ENCODE data around the gene NCS1.
"Not testable (repeated sequence)": the region's sequence is repeated elsewhere in the genome, so short reads cannot be mapped to it uniquely, and the experiment has no call there.

Gene NCS1

DNA sequence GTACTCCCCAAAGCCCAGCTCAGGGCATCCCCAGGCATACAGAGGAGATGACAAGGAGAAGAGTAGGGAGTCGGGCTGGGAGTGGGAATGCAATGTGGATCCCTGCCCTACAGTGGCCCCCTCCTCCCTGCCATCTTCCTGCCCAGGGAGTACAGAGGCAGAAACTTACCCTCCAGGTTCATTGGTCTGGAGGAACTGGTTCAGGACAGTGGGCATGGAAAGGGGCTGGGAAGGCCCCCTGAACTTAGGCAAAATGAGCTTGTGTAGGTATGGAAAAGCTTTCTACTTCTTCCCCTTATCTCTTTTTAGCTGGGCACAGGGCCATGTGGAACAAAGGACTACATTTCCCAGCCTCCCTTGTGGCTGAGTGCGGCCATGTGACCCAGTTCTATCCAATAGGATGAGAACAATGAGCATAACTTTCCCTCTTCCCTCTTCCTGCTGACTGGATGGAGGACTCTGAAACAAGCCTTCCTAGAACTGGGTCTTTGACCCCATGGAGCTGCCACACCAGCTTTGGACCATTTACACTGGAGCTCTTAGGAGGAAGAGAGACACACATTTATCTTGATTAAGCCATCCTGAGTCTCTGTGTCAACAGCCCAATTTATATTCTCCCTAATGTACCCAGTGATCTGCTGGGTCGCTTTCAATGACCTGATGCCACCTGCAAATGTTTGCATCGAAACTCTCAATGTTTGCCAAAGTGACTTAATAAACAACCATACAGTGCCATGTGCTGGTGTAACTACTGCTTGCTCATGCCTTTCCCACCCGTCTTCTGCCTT, 68.4 kb downstream of the NCS1 start:
- DNase-seq: no peak

DNA sequence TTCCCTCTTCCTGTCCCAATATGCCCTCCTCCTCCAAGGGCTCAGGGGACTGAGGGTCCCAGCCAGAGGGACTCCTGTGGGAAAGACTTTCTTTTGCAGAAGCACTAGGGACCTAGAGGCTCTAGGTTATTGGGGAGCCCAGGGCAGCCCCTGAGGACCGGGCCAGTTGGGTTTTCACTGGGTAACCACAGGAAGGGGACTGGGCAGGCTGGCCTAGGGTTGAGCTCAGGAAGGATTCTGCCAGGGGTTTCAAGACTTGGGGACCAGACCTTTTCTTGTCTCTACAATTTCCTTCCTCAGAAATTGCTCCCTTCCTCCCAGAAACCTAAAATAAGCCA, 69.0 kb downstream of the NCS1 start:
- no peak for DNase-seq

GRCh38 chr9:130242270-130243014, 70.2 kb downstream of the NCS1 start:
- no peak for DNase-seq

DNA sequence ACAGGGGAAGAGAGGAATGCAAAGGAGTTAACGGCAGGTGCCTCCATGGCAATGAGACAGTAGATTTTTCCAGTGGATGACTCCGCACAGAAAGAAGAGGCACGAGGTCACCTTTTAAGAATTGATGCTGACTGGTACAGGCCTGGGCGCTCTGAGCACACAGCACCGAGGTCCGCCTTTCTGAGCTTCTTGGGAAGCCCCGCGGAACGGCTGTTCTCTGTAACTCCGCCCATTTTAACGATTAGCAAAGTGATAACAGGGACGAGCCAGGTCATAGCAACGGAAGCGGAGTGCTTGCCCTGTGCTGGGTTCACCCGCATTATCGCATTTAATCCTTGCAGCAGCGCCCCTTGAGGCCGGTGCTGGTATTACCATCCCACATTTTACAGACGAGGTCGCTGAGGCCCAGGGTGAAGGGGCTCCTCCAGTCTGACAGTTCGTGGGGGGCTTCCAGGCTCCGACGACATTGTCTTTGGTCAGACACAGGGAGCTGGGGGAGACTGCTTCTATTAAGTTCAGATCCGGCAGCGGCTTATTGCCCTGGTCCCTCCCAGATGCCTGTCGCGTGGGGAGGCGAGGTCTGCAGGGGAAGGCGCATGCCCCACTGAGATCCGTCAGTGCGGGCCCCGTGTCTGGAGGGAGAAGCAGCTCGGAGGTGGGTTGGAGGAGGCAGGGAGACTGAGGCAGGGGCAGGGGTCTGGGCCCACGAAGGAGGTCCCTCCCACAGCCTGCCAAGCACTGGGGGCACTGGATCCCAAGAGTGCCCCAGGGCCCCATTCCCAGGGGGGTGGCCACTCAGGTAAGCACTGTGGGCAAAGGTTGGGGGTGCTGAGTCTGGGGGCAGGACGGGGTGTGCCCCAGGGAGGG, 71.0 kb downstream of the NCS1 start:
- peak; percentile 64 for DNase-seq

GRCh38 chr9:130243882-130244170, 71.6 kb downstream of the NCS1 start:
- no peak for DNase-seq

GRCh38 chr9:130244548-130245165, 72.5 kb downstream of the NCS1 start:
- DNase-seq: no peak

GRCh38 chr9:130245474-130245873, 73.3 kb downstream of the NCS1 start:
- no peak for DNase-seq

GRCh38 chr9:130246126-130246525, 73.9 kb downstream of the NCS1 start:
- DNase-seq: no peak

GRCh38 chr9:130254747-130255630, 82.8 kb downstream of the NCS1 start:
- DNase-seq: no peak

DNA sequence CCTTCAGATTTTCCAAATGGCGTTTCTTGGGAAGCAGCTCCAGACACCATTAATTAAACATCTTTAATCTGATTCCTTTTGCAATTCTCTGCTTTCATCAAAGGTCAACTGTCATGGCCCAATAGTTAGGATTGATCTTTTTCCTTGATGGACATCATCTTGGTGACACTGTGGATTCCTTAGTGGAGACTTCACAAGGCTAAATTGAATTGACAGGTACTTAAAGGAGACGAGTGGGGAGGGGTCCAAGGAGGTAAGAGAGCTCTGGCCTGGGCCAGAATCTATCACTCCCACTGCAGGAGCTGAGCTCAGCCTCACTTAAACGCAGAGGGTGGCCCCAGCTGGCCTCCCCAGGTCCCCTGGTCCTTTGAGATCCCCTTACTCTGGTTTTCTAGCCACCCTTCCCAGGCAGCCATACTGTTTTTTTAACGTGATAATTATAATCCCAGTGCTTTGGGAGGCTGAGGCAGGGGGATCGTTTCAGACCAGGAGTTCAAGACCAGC, 83.5 kb downstream of the NCS1 start:
- no peak for DNase-seq

GRCh38 chr9:130256644-130257043, 84.4 kb downstream of the NCS1 start:
- no peak for DNase-seq

GRCh38 chr9:130258137-130258536, 85.9 kb downstream of the NCS1 start:
- not testable (repeated sequence) for DNase-seq

DNA sequence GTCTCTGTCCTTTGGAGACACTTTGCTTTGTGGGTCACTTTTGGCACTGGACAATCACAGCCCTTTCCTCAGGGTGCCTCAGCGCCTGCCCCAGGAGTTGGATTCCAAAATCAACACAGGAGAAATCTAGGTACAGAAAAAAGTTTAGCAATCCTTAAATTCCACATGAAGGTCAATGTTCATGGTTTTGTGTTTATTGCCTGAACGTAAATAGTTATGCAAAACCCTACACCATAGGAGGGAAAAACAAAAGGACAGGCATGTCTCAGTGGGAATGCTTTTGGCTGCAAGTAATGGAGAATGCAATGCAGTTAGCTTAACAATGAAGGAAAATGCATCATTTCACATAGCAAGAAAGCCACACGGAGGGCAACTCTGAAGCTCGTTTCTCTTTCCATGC, 86.8 kb downstream of the NCS1 start:
- no peak for DNase-seq

GRCh38 chr9:130260816-130261765, 88.9 kb downstream of the NCS1 start:
- DNase-seq: no peak

DNA sequence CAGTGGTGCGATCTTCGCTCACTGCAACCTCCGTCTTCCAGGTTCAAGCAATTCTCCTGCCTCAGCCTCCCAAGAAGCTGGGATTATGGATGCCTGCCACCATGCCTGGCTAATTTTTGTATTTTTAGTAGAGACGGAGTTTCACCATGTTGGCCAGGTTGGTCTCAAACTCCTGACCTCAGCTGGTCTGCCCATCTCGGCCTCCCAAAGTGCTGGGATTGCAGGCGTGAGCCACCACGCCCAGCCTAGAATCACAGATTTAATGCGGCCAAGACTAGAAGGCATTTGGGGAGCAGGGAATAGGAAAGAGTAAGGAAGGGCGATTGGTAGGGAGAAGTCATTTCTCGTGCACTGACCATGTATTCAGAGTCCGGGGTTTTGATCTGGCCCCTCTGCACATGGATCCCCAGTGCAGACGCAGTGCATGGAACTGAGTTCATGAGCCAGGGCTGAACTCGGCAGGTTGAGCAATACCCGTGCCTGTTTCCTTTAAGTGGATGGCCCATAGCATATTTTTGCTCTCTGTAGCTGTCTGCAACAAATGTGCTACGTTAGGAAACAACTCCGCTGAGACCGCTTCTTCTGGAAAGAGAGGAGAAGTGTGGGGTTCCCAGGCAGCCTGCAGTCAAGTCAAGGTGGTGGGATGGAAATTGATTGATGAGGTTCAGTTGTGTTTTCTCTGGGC, 90.0 kb downstream of the NCS1 start:
- no peak for DNase-seq

- DNase-seq: no peak
These were observed 90.6 kb downstream of the NCS1 start for GRCh38 chr9:130262771-130263170.

GRCh38 chr9:130263601-130264413, 91.6 kb downstream of the NCS1 start:
- no peak for DNase-seq

- no peak for DNase-seq
These were observed 92.5 kb downstream of the NCS1 start for GRCh38 chr9:130264414-130265350.
